WI38 (cell line): ENCODE data around the gene CAMK1D.

Experiments
- H3K4me3 ChIP-seq: 2 replicates; pipeline ENCODE4 v1.5.1; 2011; ENCODE audit warnings: low read depth, mild to moderate bottlenecking, control low read depth, low read length
- TF ChIP-seq, protein P1 (sequence below): IDR thresholded peaks from 2 replicates; pipeline ENCODE4 v1.5.1; 2012; ENCODE audit warnings: low read depth, mild to moderate bottlenecking, control low read depth, low read length

CAMK1D gene

GRCh38 chr10:12690525-12691126 is 341.3 kb downstream of the CAMK1D start:
- TF ChIP-seq, protein P1, sequence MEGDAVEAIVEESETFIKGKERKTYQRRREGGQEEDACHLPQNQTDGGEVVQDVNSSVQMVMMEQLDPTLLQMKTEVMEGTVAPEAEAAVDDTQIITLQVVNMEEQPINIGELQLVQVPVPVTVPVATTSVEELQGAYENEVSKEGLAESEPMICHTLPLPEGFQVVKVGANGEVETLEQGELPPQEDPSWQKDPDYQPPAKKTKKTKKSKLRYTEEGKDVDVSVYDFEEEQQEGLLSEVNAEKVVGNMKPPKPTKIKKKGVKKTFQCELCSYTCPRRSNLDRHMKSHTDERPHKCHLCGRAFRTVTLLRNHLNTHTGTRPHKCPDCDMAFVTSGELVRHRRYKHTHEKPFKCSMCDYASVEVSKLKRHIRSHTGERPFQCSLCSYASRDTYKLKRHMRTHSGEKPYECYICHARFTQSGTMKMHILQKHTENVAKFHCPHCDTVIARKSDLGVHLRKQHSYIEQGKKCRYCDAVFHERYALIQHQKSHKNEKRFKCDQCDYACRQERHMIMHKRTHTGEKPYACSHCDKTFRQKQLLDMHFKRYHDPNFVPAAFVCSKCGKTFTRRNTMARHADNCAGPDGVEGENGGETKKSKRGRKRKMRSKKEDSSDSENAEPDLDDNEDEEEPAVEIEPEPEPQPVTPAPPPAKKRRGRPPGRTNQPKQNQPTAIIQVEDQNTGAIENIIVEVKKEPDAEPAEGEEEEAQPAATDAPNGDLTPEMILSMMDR = no peak
- H3K4me3 ChIP-seq = no peak overlapping the region

DNA sequence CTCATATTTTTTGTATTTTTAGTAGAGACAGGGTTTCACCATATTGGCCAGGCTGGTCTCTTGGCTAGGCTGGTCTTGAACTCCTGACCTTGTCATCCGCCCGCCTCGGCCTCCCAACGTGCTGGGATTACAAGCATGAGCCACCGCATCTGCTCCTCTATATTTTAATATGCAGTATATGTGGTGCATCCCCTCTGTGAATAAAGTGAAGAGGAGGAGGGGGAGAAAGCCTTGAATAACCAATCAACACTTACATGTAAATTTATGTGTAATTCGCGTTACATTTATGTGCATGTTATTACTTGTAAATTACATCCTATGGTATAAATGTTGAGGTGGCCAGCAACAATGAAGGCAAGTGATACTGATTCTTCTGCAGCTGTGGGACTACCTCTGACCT is 342.2 kb downstream of the CAMK1D start:
- H3K4me3 ChIP-seq = no peak overlapping the region
- TF ChIP-seq, protein P1 = no peak

GRCh38 chr10:12697764-12698163 is 348.4 kb downstream of the CAMK1D start:
- TF ChIP-seq, protein P1 = no peak
- no peak overlapping the region for H3K4me3 ChIP-seq

DNA sequence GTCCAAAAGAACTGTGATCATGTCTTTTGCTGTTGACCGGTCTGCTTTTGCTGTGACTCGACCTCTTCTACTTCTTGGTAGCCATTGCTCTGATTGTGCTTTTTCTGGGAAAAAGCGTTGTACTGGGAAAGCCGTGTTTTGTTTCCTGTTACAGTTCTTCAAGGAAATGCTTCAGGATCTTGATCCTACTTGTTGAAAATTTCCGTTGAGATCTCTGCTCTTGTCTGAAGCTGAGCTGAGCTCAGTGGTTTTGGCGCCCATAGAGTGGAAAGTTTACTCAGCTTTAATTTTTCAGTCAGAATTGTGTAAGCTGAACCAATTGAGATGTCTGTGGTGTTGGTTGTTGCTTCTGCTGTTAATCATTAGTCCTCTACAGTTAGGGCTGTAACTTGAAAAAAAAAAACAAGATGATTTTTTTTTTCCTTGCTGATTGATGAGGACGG is 349.9 kb downstream of the CAMK1D start:
- TF ChIP-seq, protein P1 = no peak
- no peak overlapping the region for H3K4me3 ChIP-seq

DNA sequence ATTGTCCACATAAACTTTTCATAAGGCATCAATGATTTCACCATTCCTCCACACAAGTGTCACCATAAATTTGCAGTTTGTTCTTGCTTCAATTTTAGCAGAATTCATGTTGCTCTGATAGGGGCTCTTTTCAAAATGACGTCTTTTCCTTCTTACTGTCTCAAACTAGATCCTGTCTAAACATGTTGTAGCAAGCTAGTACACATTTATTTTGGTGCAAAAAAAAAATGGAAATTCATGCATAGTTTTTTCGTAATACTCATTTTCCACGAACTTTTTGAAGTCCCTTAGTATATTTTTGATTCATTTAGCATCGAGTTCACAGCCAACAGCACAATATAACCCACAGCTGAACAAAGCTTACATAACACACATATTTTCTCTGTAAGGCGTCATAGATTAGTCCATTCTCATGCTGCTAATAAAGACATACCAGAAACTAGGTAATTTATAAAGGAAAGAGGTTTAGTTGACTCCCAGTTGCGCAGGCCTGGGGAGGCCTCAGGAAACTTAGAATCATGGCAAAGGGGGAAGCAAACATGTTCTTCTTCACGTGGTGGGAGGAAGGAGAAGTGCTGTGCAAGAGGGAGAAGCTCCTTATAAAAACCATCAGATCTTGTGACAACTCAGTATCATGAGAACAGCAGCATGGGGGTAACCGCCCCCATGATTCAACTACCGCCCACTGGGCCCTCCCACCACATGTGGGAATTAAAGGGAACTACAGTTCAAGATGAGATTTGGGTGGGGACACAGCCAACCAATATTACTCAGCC is 350.6 kb downstream of the CAMK1D start:
- H3K4me3 ChIP-seq = no peak overlapping the region
- TF ChIP-seq, protein P1 = no peak

- TF ChIP-seq, protein P1 = no peak
- no peak overlapping the region for H3K4me3 ChIP-seq
Measured at GRCh38 chr10:12700557-12700874, 351.2 kb downstream of the CAMK1D start.

DNA sequence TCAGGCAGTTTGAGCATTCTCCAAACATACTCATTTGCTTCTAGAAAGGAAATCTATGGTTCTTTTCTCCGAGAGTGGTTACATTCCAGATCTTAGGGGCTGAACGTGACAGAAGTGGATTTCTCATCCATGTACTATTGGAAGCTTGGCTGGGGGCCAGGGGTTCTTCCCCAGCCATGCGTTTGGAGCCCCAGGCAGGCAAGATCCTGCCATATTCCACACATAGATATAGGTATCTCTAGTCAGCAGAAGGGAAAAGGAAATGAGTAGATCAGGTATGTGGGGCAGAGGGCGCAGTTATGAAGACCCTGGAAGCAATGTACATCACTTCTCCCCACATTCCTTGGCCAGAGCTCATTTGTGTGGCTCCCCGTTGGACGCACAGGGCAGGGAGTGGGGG is 352.3 kb downstream of the CAMK1D start:
- TF ChIP-seq, protein P1 = no peak

More for the DNA sequence above, 352.3 kb downstream of the CAMK1D start:
- H3K4me3 ChIP-seq = no peak overlapping the region
